GM23338 (cell line): ENCODE data around the gene CACNB4. TPM values are rescaled to one million over a fixed set of nuclear protein-coding genes. Genes with fewer than 3 reads are reported as not detected.
"Not testable (repeated sequence)": the region's sequence is repeated elsewhere in the genome, so short reads cannot be mapped to it uniquely, and the experiment has no call there.

Source experiments
- ATAC-seq: fragments of 200-7000 bp; cut with Tn5 transposase; 3 replicates; pipeline ENCODE4 v1.9.1; 2020
- DNase-seq: peaks from one replicate; pipeline ENCODE4 v3.0.0-alpha.2; 2015; ENCODE audit warnings: low spot score
- H2AFZ ChIP-seq: fragments of 200-600 bp; sonication (generic); 2 replicates; pipeline ENCODE4 v1.8.0; 2016; ENCODE audit warnings: antibody characterized with exemption, mild to moderate bottlenecking, moderate library complexity
- H3F3A ChIP-seq: fragments of 200-600 bp; sonication (generic); replicated peaks from 2 replicates; pipeline ENCODE4 v1.8.0; 2017; ENCODE audit warnings: antibody characterized with exemption, mixed run types, low read depth
- H3K27ac ChIP-seq: fragments of 200-600 bp; sonication (generic); 2 replicates; pipeline ENCODE4 v1.6.1; 2016; ENCODE audit warnings: low read depth
- H3K27me3 ChIP-seq: fragments of 200-600 bp; sonication (generic); 2 replicates; pipeline ENCODE4 v1.8.0; 2016; ENCODE audit warnings: mild to moderate bottlenecking, mixed run types, moderate library complexity; ENCODE audit not compliant: insufficient read depth
- H3K36me3 ChIP-seq: fragments of 200-600 bp; sonication (generic); 2 replicates; pipeline ENCODE4 v1.8.0; 2016; ENCODE audit warnings: mild to moderate bottlenecking; ENCODE audit not compliant: insufficient read depth
- H3K4me1 ChIP-seq: fragments of 200-600 bp; sonication (generic); 2 replicates; pipeline ENCODE4 v1.8.0; 2016; ENCODE audit warnings: mild to moderate bottlenecking, moderate library complexity; ENCODE audit not compliant: insufficient read depth
- H3K4me2 ChIP-seq: fragments of 200-600 bp; sonication (generic); 2 replicates; pipeline ENCODE4 v1.7.1; 2017; ENCODE audit warnings: mixed run types
- H3K4me3 ChIP-seq: fragments of 200-600 bp; sonication (generic); 2 replicates; pipeline ENCODE4 v1.6.1; 2016; ENCODE audit warnings: mixed run types
- H3K79me2 ChIP-seq: fragments of 200-600 bp; sonication (generic); replicated peaks from 2 replicates; pipeline ENCODE4 v1.8.0; 2017; ENCODE audit warnings: mild to moderate bottlenecking; ENCODE audit not compliant: insufficient read depth
- H3K9me2 ChIP-seq: fragments of 200-600 bp; sonication (generic); 2 replicates; pipeline ENCODE4 v1.8.0; 2017; ENCODE audit not compliant: insufficient read depth
- H4K20me1 ChIP-seq: fragments of 200-600 bp; sonication (generic); replicated peaks from 2 replicates; pipeline ENCODE4 v1.8.0; 2017; ENCODE audit warnings: mild to moderate bottlenecking; ENCODE audit not compliant: insufficient read depth
- H3K27ac Mint-ChIP-seq: 2 replicates; pipeline ENCODE4 v1.8.0; 2020; ENCODE audit warnings: inconsistent platforms, mild to moderate bottlenecking, moderate library complexity, mixed read lengths
- H3K27me3 Mint-ChIP-seq: 3 replicates; pipeline ENCODE4 v1.8.0; 2022; ENCODE audit warnings: low read depth, mild to moderate bottlenecking, moderate library complexity, mixed read lengths, inconsistent platforms; ENCODE audit not compliant: insufficient read depth, poor library complexity
- H3K36me3 Mint-ChIP-seq: 3 replicates; pipeline ENCODE4 v1.8.0; 2021; ENCODE audit warnings: low read depth, mild to moderate bottlenecking, inconsistent platforms, moderate library complexity, mixed read lengths
- H3K4me1 Mint-ChIP-seq: 3 replicates; pipeline ENCODE4 v1.8.0; 2020; ENCODE audit warnings: mild to moderate bottlenecking, inconsistent platforms, mixed read lengths
- H3K4me3 Mint-ChIP-seq: 3 replicates; pipeline ENCODE4 v1.8.0; 2021; ENCODE audit warnings: moderate library complexity, mild to moderate bottlenecking, inconsistent platforms, mixed read lengths
- H3K9me3 Mint-ChIP-seq: 3 replicates; pipeline ENCODE4 v1.8.0; 2020; ENCODE audit warnings: moderate library complexity, mild to moderate bottlenecking, inconsistent platforms, mixed read lengths
- CREB1 ChIP-seq: fragments of 250-450 bp; sonication (Bioruptor Pico); IDR thresholded peaks from 2 replicates; pipeline ENCODE4 v1.5.0; 2020; ENCODE audit warnings: low read depth, mild to moderate bottlenecking, moderate library complexity
- CTCF ChIP-seq, 2 experiments: fragments of 200-600 bp in 1 of 2; sonication (generic) in 1 of 2; conservative IDR thresholded peaks; 2 replicates each; pipeline versions ENCODE4 v1.5.1 to v1.6.1; 2016 to 2017; ENCODE audit warnings: antibody characterized with exemption in 2 of 2, low read depth in 2 of 2, mild to moderate bottlenecking in 2 of 2, moderate library complexity in 1 of 2
- ETS1 ChIP-seq: IDR thresholded peaks from 2 replicates; pipeline ENCODE4 v1.6.1; 2016; ENCODE audit warnings: antibody characterized with exemption
- EZH2 ChIP-seq: fragments of 200-600 bp; sonication (generic); IDR thresholded peaks from one replicate; pipeline ENCODE4 v1.8.0; 2017; ENCODE audit warnings: antibody characterized with exemption, mild to moderate bottlenecking, low read depth; ENCODE audit not compliant: unreplicated experiment
- EZH2phosphoT487 ChIP-seq: fragments of 200-600 bp; sonication (generic); IDR thresholded peaks from one replicate; pipeline ENCODE4 v1.8.1; 2018; ENCODE audit warnings: antibody characterized with exemption; ENCODE audit not compliant: unreplicated experiment
- NANOG ChIP-seq: IDR thresholded peaks from 2 replicates; pipeline ENCODE4 v1.6.1; 2016; ENCODE audit warnings: antibody characterized with exemption, borderline replicate concordance
- POLR2AphosphoS5 ChIP-seq: IDR thresholded peaks from 2 replicates; pipeline ENCODE4 v1.6.1; 2016; ENCODE audit warnings: antibody characterized with exemption, low read depth
- REST ChIP-seq: IDR thresholded peaks from one replicate; pipeline ENCODE4 v1.6.1; 2018; ENCODE audit warnings: antibody characterized with exemption; ENCODE audit not compliant: unreplicated experiment
- ZNF331 ChIP-seq: fragments of 250-450 bp; sonication (Bioruptor Pico); IDR thresholded peaks from 2 replicates; pipeline ENCODE4 v1.5.0; 2020; ENCODE audit warnings: low read depth, mild to moderate bottlenecking, moderate library complexity
- polyA plus RNA-seq: library from polyadenylated mRNA; unstranded; fragments of >200 nt; fragmentation: Nextera tagmentation; extraction: Ambion mirVana; gene quantifications from 2 replicates; pipeline ENCODE4 v1.2.1, GENCODE V29; 2016
- total RNA-seq: library from RNA; depleted of rRNA; stranded (reverse); fragments of >200 nt; shearing (Covaris generic); gene quantifications from 2 replicates; pipeline ENCODE4 v1.2.3, GENCODE V29; 2014

The CACNB4 gene
- total and polyA plus RNA-seq, 2 experiments from 2014 or later, result 4.0 to 9.8 TPM

- no peak overlapping the region for H3K27ac ChIP-seq
- H3K36me3 ChIP-seq, result no peaks in the 10 kb centered on the region
- no peak overlapping the region for H3K4me3 ChIP-seq
- H3K9me2 ChIP-seq, result no peaks in the 10 kb centered on the region
- H3K4me1 ChIP-seq, result peaks cover 12% of the 10 kb centered on the region
- Mint-ChIP-seq H3K27ac (no peak overlapping the region), H3K36me3 (no peaks in the 10 kb centered on the region), H3K4me1 (peaks cover 19% of the 10 kb centered on the region), H3K27me3 (peaks cover 2% of the 10 kb centered on the region), H3K4me3 (no peak overlapping the region), H3K9me3 (no peaks in the 10 kb centered on the region)
- ATAC-seq, result no peak
- no peaks in the 10 kb centered on the region for H3K79me2 ChIP-seq
- no peak overlapping the region for H2AFZ ChIP-seq
- H3K27me3 ChIP-seq, result no peaks in the 10 kb centered on the region
- no peaks in the 10 kb centered on the region for H3F3A ChIP-seq
- H3K4me2 ChIP-seq, result no peak overlapping the region
- no peak for DNase-seq
- H4K20me1 ChIP-seq, result no peaks in the 10 kb centered on the region
- no peak for TF ChIP-seq ZNF331
- no peak for TF ChIP-seq ETS1
- TF ChIP-seq EZH2, result no peak
- TF ChIP-seq EZH2phosphoT487, result no peak
- no peak for TF ChIP-seq NANOG
- TF ChIP-seq CTCF (conservative IDR thresholded peaks at IDR 0.05; ENCODE audit: low read depth in 2 of 2), result no peak
- TF ChIP-seq REST, result no peak
- no peak for TF ChIP-seq POLR2AphosphoS5
- no peak for TF ChIP-seq CREB1 (CRISPR knock-in tag)
Observed at GRCh38 chr2:152005607-152006006, 93.2 kb downstream of the CACNB4 start.

GRCh38 chr2:152003283-152003682 lies 95.6 kb downstream of the CACNB4 start:
- not testable (repeated sequence) for H4K20me1 ChIP-seq, H3K9me3 Mint-ChIP-seq, H3K27me3 Mint-ChIP-seq, H3K27ac Mint-ChIP-seq, H3K27me3 ChIP-seq, H3K36me3 Mint-ChIP-seq, H2AFZ ChIP-seq, H3K4me3 ChIP-seq, ATAC-seq, H3K9me2 ChIP-seq, H3K27ac ChIP-seq, H3F3A ChIP-seq, H3K36me3 ChIP-seq, H3K79me2 ChIP-seq, H3K4me3 Mint-ChIP-seq, H3K4me2 ChIP-seq, DNase-seq
- H3K4me1 ChIP-seq, result peaks cover 14% of the 10 kb centered on the region
- peaks cover 33% of the 10 kb centered on the region for H3K4me1 Mint-ChIP-seq
